ENCODE results near the gene OR4L1. TPM values are rescaled to one million over a fixed set of nuclear protein-coding genes. Genes with fewer than 3 reads are reported as not detected.

Gene OR4L1
- total RNA-seq, 8 experiments from 2014 or later: 0.21 TPM; not detected in 7

Other genes starting within 250 kb of the OR4L1 start
- under 1 TPM in 5 of 8 experiments, not detected in 3; 0.10 to 0.71 (median 0.15) TPM for gene OR4K2, start 184.9 kb upstream of the OR4L1 start, total RNA-seq
- gene OR4K5, start 139.4 kb upstream of the OR4L1 start, total RNA-seq: under 1 TPM in 1 of 8 experiments, not detected in 7; 0.17 TPM
- gene OR4K1, start 129.1 kb upstream of the OR4L1 start, total RNA-seq: under 1 TPM in 2 of 8 experiments, not detected in 6; 0.41 to 0.52 TPM
- gene OR4K15, start 84.5 kb upstream of the OR4L1 start, total RNA-seq: under 1 TPM in 2 of 8 experiments, not detected in 6; 0.18 to 0.47 TPM
- under 1 TPM in 1 of 8 experiments, not detected in 7; 0.19 TPM for gene OR4Q2, start 57.9 kb upstream of the OR4L1 start, total RNA-seq
- gene OR4K14, start 40.7 kb upstream of the OR4L1 start, total RNA-seq: not detected
- under 1 TPM in 5 of 8 experiments, not detected in 3; 0.04 to 0.49 (median 0.10) TPM for gene OR4K13, start 24.0 kb upstream of the OR4L1 start, total RNA-seq
- under 1 TPM in 5 of 8 experiments, not detected in 3; 0.05 to 0.19 (median 0.10) TPM for gene OR4K17, start 50.7 kb downstream of the OR4L1 start, total RNA-seq
- under 1 TPM in 3 of 8 experiments, not detected in 5; 0.08 to 0.81 (median 0.38) TPM for gene OR4N5, start 78.8 kb downstream of the OR4L1 start, total RNA-seq
- under 1 TPM in 2 of 8 experiments, not detected in 6; 0.05 to 0.81 TPM for gene OR11G2, start 130.9 kb downstream of the OR4L1 start, total RNA-seq
- under 1 TPM in 1 of 8 experiments, not detected in 7; 0.52 TPM for gene OR11H6, start 163.7 kb downstream of the OR4L1 start, total RNA-seq
- gene OR11H7, start 168.9 kb downstream of the OR4L1 start, total RNA-seq: under 1 TPM in 4 of 8 experiments, not detected in 4; 0.29 to 0.84 (median 0.48) TPM
- under 1 TPM in 2 of 8 experiments, not detected in 6; 0.14 to 0.38 TPM for gene OR11H4, start 179.2 kb downstream of the OR4L1 start, total RNA-seq
- gene TTC5, start 245.9 kb downstream of the OR4L1 start, total RNA-seq: 10 to 100 TPM; 18.6 to 36.8 (median 26.2) TPM